ENCODE results near the gene FBXO21.
"Not testable (repeated sequence)": the region's sequence is repeated elsewhere in the genome, so short reads cannot be mapped to it uniquely, and the experiment has no call there.

The FBXO21 gene

GRCh38 chr12:117101953-117102799 lies 88.1 kb downstream of the FBXO21 start:
- no peak for DNase-seq

GRCh38 chr12:117100851-117101673 lies 89.2 kb downstream of the FBXO21 start:
- DNase-seq: no peak

- DNase-seq: no peak
Observed at GRCh38 chr12:117100251-117100650, 90.0 kb downstream of the FBXO21 start.

GRCh38 chr12:117098361-117099217 lies 91.7 kb downstream of the FBXO21 start:
- no peak for DNase-seq

GRCh38 chr12:117098024-117098360 lies 92.3 kb downstream of the FBXO21 start:
- DNase-seq: no peak

- peak; percentile 13 for DNase-seq
Observed at GRCh38 chr12:117097159-117097558, 93.1 kb downstream of the FBXO21 start.

GRCh38 chr12:117096501-117097042 lies 93.7 kb downstream of the FBXO21 start:
- no peak for DNase-seq

- not testable (repeated sequence) for DNase-seq
Observed at GRCh38 chr12:117095191-117095590, 95.1 kb downstream of the FBXO21 start.

GRCh38 chr12:117093918-117094630 lies 96.2 kb downstream of the FBXO21 start:
- DNase-seq: no peak

GRCh38 chr12:117093431-117093830 lies 96.8 kb downstream of the FBXO21 start:
- DNase-seq: no peak

- DNase-seq: no peak
Observed at GRCh38 chr12:117092886-117093285, 97.4 kb downstream of the FBXO21 start.

GRCh38 chr12:117092511-117092780 lies 97.8 kb downstream of the FBXO21 start:
- DNase-seq: no peak

Data from NCI-H748 treated with DMSO at 0.1 percent for 48 hours (cell line).